AG04450 (cell line): ENCODE data around the gene PEX12. TPM values are rescaled to one million over a fixed set of nuclear protein-coding genes. Genes with fewer than 3 reads are reported as not detected.
A peak's percentile ranks its signal among the peaks of the same experiment; 100 is the strongest.

Experiments used
- CTCF ChIA-PET: fragments of 300-600, 350-600 bp; formaldehyde crosslinking; extraction: SDS; loops from one replicate; lab custom pipeline; 2022; ENCODE audit warnings: antibody characterized with exemption, inconsistent platforms; lab: Charles Lee
- POLR2A ChIA-PET: fragments of 350-600 bp; formaldehyde crosslinking; extraction: SDS; loops from one replicate; lab custom pipeline; 2021; ENCODE audit warnings: antibody characterized with exemption, inconsistent platforms; lab: Yijun Ruan, JAX
- DNase-seq: peaks from one replicate; pipeline ENCODE4 v3.0.0-alpha.2; 2011; ENCODE audit warnings: low read depth, low spot score
- H3K27ac ChIP-seq: one replicate; pipeline ENCODE4 v1.5.1; 2012; ENCODE audit warnings: low read depth, low read length, control low read depth
- H3K27me3 ChIP-seq: one replicate; pipeline ENCODE4 v1.6.0; 2012; ENCODE audit warnings: low read length; ENCODE audit not compliant: control insufficient read depth, insufficient read depth
- H3K4me3 ChIP-seq: 2 replicates; pipeline ENCODE4 v1.5.1; 2011; ENCODE audit warnings: mild to moderate bottlenecking, low read depth, low read length, control low read depth
- H3K9me3 ChIP-seq: 2 replicates; pipeline ENCODE4 v1.5.1; 2012; ENCODE audit warnings: low read length; ENCODE audit not compliant: control insufficient read depth, insufficient read depth
- polyA plus RNA-seq: library from polyadenylated mRNA; depleted of rRNA; stranded (reverse); fragments of >200 nt; gene quantifications from 2 replicates; pipeline ENCODE4 v1.2.3, GENCODE V29; 2011
- TF ChIP-seq, protein P1 (sequence below): IDR thresholded peaks from 2 replicates; pipeline ENCODE4 v1.5.1; 2011; ENCODE audit warnings: low read depth, low read length, control low read depth, inconsistent platforms

PEX12 gene
- polyA plus RNA-seq, 1 experiment = 10.2 TPM

DNA sequence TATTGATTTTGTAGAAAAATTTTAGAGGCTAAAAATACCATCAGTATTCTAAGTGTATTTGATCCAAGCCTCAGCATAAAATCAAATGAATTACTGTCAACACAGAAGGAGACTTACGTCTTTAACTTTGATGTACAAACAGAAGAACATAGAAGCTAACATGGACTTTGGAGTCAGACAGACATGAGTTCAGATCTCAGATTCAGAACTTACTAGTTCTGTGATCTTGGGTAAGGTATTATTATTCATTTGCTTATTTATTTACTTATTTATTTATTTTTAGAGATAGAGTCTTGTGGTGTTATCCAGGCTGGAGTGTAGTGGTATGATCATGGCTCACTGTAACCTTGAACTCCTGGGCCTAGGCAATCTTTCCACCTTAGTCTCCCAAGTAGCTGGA lies 36.9 kb downstream of the PEX12 start:
- no peak for DNase-seq
- peaks cover 4% of the 10 kb centered on the region for H3K27me3 ChIP-seq
- H3K27ac ChIP-seq = no peak overlapping the region
- TF ChIP-seq, protein P1, sequence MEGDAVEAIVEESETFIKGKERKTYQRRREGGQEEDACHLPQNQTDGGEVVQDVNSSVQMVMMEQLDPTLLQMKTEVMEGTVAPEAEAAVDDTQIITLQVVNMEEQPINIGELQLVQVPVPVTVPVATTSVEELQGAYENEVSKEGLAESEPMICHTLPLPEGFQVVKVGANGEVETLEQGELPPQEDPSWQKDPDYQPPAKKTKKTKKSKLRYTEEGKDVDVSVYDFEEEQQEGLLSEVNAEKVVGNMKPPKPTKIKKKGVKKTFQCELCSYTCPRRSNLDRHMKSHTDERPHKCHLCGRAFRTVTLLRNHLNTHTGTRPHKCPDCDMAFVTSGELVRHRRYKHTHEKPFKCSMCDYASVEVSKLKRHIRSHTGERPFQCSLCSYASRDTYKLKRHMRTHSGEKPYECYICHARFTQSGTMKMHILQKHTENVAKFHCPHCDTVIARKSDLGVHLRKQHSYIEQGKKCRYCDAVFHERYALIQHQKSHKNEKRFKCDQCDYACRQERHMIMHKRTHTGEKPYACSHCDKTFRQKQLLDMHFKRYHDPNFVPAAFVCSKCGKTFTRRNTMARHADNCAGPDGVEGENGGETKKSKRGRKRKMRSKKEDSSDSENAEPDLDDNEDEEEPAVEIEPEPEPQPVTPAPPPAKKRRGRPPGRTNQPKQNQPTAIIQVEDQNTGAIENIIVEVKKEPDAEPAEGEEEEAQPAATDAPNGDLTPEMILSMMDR = no peak
- POLR2A ChIA-PET = no interaction called here
- no peaks in the 10 kb centered on the region for H3K9me3 ChIP-seq
- no peak overlapping the region; the same call in 1 of the 2 replicates for H3K4me3 ChIP-seq
- CTCF ChIA-PET = interaction anchor here (0.9 to 12.9 kb wide), 5 partner anchors 108 to 371 kb away, joined by 3 to 306 read pairs (median 5); no protein-coding TSS in a partner anchor

DNA sequence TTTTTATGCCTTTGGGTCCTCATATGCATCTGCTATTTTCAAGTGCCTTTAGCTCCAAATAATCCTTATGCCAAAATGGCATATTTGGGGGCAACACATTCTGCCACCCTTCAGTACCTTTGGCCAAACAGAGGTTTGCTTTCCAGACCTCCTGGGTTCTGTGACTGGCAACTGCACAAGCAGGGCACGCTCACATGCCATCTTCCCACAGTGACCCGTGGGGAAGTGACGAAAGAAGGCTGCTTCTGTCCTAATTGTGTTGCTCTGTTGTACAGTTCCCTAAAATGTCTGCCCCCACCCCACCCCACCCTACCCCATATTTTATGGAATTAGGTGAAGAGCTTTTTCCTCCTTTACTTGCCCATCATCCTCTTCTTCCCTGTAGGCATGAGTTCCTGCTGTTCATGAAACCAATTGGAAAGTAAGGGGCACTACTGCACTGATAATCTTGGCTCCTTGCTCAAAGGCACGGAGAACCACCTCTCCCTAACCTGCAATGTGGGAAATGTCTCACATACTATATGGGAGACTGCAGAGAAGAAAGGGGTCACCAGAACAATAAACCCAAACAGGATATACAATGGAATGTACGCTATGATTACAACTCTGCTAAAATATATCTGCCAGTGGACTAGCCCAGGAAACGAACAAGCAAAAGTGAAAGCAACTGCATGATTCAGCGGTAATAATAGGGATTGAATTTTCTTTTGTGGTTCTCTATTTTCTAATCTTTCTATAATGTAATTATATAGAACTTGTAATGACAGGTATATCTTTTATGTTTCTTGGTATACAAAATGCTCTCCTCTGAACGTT lies 37.6 kb downstream of the PEX12 start:
- peak overlapping the region; percentile 37 for H3K4me3 ChIP-seq
- CTCF ChIA-PET = interaction anchor here (0.6 to 12.9 kb wide), 6 partner anchors 18 to 228 kb away, joined by 3 to 306 read pairs (median 4); no protein-coding TSS in a partner anchor
- H3K27ac ChIP-seq = no peak overlapping the region
- no peaks in the 10 kb centered on the region for H3K27me3 ChIP-seq
- no peak for DNase-seq
- TF ChIP-seq, protein P1 = 0 out of 2 replicates have a peak, but pooled peaks have one; percentile 8
- POLR2A ChIA-PET = no interaction called here
- no peaks in the 10 kb centered on the region for H3K9me3 ChIP-seq

DNA sequence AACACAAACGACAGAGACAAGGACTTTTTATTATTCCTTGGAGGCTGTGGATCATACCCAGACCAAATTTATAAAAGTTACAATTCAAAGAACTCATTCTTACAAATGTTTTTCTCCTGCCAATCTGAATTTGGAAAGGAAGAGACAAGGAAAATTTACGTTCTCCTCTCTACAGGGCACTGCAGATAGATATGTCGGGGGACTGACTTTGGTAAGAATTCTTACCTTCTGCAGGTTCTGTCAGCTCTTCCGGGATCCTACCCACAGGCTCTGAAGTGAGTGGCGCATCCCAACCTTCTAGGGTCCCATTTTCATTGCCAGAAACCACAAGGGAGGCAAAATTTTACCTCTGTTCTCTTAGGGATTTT lies 38.7 kb downstream of the PEX12 start:
- ChIA-PET CTCF (interaction anchor here (0.6 to 12.9 kb wide), 47 partner anchors 8 to 607 kb away, joined by 3 to 306 read pairs (median 4); partner anchors contain the start of genes PEX12, SLFN14 and UNC45B), POLR2A (no interaction called here)
- no peak for DNase-seq
- H3K9me3 ChIP-seq = no peaks in the 10 kb centered on the region
- no peak overlapping the region for H3K27ac ChIP-seq
- TF ChIP-seq, protein P1 = no peak
- H3K27me3 ChIP-seq = no peaks in the 10 kb centered on the region
- H3K4me3 ChIP-seq = no peak overlapping the region

DNA sequence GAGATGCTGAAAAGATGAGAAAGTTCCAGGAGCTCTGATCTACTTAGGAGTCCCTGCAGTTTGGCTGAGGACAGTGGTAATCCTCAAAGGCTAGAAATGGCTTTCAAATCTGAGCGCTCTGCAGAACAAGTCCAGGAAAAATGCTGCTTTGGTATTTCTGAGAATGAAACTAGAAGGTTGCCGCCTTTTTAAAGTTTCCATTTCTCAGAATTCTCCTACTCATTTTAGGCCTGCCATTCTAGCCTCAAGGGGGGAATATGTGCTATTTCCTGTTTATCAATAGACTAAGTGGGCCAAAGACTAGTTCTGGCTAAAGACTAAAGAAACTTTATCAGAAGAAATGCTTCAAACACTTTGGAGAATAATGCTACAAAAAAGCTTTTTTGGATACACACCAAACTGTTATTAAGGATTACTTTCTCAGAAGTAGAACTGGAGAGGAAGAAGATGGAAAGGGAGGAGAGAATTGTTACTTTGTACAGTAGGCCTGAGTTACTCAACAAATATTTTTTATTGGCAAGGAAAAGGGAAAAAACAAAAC lies 40.7 kb downstream of the PEX12 start, which contains the start of gene SLFN12L:
SLFN12L (minus strand) TSS at position 78 of the 541 bp plus-strand sequence. CDS start 15,314 bp downstream, outside the sequence.
- CTCF ChIA-PET = interaction anchor here (0.6 to 12.9 kb wide), 20 partner anchors 10 to 1118 kb away, joined by 3 to 306 read pairs (median 4); partner anchors contain the start of gene PEX12

More for the DNA sequence above, 40.7 kb downstream of the PEX12 start, which contains the start of gene SLFN12L:
- Histone ChIP-seq H3K27me3 (no peaks in the 10 kb centered on the region), H3K4me3 (no peak within 1 kb of the TSS), H3K9me3 (no peaks in the 10 kb centered on the region), H3K27ac (no peak within 1 kb of the TSS)
- POLR2A ChIA-PET = no interaction called here
- TF ChIP-seq, protein P1 = no peak
- no peak for DNase-seq
